GM21381 (cell line): ENCODE data around the gene ATL3.
"Not testable (repeated sequence)": the region's sequence is repeated elsewhere in the genome, so short reads cannot be mapped to it uniquely, and the experiment has no call there.

Experiments used
- ATAC-seq: cut with Tn5 transposase; IDR thresholded peaks from one replicate; pipeline ENCODE4 v1.9.1; 2021; ENCODE audit warnings: mild to moderate bottlenecking, moderate library complexity; ENCODE audit not compliant: unreplicated experiment

The ATL3 gene

DNA sequence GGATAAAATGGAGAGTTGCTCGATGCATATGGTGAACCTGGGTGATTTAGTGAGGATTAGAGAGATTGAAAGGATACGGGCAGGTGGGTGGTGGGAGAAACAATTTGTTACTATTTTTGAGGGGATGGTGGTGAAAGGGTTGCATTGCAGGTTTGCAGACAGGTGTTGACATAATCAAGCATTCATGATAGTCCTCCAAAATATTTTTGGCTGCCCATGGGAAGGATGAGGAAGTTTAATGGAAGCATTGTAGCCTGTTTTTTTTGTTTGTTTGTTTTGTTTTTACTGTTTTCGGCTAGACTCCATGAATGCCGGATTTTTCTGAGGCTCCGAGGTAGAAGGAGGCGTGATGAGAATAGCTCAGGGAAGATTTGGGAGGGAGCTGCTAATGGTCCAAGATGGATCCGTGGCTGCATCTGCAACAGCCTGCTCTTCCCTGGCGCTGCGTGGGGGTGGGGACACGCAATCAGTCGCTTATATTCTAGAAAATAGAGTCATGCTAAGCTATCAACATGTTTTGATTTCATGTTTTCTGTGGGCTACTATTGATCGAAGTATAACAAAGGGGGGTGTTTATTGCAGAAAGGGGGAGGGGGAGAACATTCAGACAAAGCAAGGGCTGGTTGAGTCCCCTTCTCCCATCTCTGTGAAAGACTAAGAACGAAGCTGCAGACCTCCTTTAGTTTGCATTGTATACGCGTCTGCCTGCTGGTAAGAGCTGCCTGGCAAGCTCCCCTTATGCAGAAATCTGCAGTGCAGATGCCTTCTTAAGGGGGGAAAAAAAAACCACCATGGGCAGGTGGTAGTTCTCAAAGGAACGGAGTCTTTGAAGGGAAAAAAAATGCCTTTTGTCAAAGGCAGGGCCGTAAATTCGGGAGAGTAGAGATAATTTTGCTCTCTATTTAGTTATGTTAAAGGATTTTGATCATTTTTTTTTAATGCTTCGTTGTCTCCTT lies 11.2 kb upstream of the ATL3 start:
- no peak for ATAC-seq

DNA sequence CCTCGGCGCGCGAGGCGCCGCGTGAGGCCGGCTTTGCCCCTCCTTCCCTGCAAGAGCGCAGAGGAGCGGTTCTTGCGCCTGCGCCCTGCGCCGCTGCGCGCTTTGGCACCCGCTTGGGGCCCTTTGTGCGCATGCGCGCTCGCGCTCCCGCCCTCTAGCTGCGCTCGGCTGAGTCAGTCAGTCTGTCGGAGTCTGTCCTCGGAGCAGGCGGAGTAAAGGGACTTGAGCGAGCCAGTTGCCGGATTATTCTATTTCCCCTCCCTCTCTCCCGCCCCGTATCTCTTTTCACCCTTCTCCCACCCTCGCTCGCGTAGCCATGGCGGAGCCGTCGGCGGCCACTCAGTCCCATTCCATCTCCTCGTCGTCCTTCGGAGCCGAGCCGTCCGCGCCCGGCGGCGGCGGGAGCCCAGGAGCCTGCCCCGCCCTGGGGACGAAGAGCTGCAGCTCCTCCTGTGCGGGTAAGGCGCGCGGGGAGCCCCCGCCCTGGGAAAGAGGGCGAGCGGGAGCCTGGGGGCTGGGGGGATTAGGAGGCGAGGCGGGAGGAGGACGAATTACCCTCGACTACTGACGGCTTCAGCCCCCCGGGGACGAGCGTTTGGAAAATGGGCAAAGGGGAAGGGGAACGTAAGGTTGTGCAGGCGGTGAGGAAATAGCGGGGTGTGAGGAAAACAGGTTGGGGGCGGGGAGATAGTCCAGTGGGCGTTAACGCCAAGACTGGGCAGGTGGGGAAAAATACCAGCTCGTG lies 10.3 kb upstream of the ATL3 start, which contains the start of gene RTN3:
RTN3 (plus strand) TSS at position 180 of the 745 bp plus-strand sequence; CDS start at position 317, 137 bp downstream.
- peak; percentile 89 for ATAC-seq

DNA sequence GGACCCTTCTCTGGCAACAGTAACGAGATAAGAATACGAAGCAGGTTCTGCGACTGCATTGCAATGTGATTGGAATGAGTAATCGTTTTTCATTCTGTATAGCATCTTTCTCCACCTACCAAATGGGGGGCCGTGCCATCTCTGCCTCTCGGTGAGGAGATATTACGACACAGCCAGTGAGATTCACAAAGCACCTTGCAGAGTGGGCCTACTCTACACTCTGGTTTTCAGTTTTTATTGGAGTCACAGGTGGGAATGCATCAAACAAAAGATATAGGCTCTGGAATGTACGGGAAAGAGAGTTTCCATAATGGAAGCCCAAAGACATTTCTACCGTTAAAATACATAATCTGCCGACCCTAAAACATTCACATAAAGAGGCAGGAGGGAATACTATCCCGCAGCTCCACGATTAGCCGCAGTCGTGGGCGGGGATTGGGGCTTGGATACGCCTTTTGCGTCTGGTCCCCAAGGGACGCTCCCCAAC lies 9.7 kb upstream of the ATL3 start:
- ATAC-seq = no peak

DNA sequence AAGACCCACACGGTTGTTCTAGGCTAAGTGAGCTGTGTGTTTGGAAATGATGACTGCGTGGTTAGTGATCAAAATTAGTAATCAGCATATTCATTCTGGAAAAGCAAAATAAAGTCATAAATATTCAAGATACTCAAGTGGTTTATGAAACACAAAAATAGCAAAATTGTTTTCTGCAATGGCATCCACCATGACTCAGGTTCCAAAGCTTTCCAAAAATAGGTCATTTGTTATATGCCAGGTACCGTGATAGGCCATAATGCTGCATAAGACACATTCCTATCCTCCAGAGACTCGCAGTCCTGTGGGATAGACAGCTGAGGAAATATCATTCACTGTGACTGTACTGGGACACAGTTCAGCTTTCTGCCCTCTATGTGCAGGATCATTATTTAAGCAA lies 2.4 kb upstream of the ATL3 start:
- no peak for ATAC-seq

DNA sequence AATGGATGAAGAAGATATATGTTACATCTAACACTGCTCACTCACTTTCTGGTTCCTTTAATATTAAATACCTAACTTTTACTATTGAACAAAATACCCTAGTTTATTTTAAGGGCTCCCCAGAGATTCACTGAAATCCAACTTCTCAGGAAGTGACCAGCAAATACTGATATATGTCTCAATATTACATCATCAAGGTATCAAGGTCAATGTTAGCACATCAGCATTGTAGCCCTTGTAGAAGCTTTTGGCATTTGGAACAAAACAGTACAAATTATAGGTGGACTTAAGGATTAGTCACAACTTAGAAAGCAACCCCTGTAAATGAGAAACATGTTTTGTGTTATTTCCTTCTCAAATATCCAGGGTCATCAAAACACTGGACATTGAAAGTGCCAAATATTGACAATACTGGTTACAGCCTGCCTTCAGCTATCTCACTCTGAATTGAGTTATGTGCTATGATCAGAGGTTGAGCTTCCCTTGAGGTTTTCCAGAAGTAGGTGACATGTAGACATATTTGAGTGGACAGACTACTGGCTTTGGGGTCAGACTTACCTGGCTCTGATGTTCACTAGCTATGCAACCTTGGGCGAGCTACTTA lies 1.9 kb upstream of the ATL3 start:
- ATAC-seq = no peak

DNA sequence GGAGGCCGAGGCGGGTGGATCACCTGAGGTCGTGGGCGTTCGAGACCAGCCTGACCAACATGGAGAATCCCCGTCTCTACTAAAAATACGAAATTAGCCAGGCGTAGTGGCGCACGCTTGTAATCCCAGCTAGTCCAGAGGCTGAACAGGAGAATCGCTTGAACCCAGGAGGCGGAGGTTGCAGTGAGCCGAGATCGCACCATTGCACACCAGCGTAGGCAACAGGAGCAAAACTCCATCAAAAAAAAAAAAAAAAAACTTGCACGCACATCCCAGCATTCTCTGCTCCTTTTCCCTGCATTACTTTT lies 934 bp upstream of the ATL3 start:
- ATAC-seq = no peak

DNA sequence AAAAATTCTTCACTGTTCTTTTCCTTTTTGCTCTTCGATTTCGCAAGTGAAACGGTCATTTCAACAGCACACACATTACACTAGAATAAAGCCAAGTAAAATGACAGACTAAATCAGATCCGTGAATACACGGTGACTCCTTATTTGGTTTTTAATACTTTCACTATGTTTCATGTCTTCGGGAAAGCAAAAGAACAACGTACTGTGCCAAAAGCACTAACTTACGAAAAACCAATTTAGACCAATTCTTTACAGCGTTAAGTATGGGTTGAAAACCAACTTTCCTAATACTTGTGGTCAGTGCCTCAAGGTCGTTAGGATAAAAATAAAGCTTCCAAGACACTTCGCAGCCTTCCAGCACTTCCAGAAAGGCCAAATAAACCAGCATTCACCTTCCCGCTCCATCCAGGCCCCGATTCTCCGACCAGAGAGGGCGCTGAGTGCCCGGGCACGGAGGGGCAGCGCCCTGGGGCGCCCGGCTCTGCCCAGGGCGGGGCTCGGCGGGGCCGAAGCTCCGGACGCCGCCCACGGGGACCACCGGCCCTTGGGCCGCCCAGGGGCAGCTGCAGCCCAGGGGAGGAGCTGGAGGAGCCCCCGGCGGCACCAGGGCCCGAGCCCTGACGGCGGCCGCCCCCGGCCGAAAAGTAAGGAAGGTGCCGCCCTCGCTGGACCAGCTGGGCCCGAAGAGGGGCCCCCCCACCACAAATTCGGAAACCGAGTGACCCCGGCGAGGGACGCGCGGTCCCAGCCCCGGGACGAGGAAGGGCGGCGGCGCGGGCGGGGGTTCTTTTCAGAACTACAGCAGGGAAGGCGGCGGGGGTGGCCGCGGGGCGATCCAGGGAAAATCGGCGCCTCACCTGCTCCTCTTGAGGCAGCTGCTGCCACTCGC lies 499 bp downstream of the ATL3 start:
- peak; percentile 34 for ATAC-seq

DNA sequence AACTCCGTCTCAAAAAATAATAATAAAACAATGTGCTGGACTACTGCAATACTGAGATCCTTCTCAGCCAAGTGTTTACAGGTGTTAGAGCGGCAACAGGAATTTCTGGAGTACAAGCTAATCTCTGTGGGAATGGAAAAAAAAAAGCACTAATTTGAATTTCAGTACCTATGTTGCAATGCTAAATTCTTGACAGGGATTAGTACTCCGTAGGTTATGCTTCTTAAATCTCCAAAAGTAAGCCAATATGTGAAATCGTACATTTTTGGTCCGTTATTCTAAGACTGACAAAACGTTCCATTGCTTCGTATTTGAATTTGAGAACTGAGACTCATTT lies 1.1 kb downstream of the ATL3 start:
- no peak for ATAC-seq

DNA sequence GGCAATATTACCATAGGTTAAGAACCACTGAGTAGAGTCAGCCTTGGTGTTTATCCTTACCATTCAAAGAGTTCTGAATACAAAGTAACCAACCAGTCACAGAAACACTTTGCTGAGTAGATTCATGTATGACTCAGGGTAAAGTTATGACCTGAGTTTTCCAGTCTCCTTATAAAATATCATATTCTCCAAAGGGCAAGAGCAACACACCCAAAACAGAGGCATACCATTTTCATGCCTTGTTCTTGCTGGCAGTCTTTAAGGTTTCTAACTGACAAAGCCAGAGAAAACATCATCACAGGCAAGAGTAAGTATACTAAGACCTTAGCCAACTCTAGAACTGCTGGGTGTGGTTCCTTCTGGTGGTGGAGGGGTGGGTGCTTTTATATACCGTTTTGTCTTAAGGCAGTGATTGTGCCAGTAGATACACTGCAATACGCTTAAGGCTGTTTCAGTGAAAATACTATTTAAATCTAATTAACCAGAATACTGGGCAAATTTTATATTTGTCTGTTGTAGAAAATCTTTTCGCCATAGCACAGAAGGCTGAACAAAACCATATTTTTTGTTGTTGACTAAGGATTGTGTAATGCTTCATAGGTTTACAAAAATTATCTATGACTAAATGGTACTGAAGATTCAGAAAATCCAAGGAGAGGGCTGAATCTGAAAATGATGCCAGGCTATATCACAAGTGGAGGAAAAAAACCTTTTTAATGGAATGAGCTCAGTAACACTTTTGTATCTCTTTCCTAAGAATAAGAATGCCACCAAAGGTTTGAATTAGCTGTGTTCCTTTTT lies 3.0 kb downstream of the ATL3 start:
- no peak for ATAC-seq

DNA sequence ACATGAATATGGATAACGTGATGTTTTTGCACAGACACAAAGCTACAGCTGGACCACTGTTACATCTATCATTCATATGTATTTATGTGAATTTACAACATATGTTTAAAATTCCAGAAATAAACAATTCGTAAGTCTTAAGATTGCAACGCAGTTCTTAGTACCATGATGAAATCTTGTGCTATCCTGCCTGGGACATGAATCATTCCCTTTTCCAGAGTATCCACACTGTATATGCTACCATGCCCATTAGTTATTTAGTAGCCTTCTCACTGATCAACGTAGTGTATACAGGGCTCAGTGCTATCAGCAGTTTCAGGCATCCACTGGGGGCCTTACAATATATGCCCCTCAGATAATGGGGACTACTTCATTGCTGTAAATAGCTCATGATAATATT lies 4.3 kb downstream of the ATL3 start:
- no peak for ATAC-seq

DNA sequence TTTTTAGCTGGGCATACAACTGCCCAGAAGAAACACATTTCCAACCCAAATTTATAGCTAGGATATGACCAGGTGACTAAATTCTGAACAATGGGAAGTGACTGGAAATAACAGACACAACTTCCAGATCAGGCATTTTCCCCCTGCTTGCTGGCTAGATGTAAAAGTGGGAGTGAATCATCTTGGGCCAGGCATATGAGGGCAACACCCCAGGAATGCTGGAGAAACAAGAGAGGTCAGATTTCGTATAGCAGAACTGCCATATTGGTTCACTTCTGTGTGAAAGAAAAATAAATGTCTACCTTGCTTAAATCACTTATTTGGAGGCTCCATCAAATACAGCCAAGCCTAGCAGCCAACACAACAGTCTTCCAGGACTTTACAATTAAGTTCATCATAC lies 7.4 kb downstream of the ATL3 start:
- ATAC-seq = no peak

DNA sequence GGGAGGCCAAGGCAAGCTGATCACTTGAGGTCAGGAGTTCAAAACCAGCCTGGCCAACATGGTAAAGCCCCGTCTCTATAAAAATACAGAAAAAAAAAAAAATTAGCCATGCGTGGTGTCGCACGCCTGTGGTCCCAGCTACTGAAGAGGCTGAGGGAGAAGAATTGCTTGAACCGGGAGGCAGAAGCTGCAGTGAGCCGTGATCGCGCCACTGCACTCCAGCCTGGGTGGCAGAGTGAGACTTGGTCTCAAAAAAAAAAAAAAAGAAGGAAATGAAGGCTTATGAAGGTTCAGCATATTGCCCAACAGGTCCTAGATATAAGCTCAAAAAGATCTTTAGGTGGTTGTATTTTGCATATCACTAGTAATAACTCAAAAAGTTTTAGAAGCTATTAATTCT lies 10.2 kb downstream of the ATL3 start:
- ATAC-seq = no peak

DNA sequence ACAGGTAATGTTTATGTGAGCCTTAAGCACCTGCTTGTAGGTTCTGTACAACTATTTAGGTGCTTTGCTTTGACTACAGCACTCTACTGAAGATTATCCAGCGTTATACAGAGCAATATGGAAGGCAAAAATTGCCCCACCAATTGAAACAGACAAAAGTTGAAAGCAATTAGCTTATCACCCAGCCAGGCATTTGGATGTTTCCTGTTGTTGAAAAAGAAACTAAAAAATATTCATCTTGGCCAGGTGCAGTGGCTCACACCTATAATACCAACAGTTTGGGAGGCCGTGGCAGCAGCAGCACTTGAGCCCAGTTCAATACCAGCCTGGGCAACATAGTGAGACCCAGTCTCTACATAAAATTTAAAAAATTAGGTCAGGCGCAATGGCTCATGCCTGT lies 18.5 kb downstream of the ATL3 start:
- no peak for ATAC-seq

DNA sequence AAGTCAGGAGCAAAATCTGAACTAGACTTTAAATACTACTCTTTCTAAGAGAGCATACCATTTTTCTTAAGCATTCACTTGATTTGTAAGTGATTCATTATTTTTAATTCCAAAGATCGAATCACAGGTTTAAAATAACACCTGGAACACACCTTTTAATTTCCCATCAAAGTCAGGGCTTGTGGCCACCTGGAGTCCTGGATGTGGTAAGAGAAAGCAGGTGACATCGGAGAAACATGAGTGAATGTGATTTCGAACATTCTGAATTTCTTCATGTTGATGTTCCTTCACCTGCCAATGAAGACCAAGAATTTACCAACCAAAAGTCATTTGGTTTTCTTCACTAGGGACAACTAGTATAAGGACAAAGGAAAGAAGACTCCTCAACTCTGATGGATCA lies 28.0 kb downstream of the ATL3 start:
- no peak for ATAC-seq

DNA sequence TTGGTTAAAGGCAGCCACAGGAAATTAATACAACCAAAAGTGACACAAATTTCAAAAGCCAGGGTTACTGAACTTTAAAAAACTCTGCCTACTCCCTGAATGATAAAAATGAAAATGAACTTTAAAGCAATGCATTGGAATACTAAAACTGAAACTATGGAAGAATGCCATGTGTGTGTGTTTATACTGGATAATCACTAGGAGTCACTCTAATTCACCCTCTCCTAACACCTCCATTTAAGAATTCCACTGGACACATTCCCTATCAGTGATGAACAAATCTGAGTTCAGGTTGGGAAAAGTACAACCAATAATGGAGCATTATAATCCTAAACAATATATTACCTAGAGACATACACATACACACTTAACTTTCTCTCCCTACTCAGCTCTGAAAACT lies 29.4 kb downstream of the ATL3 start:
- no peak for ATAC-seq

DNA sequence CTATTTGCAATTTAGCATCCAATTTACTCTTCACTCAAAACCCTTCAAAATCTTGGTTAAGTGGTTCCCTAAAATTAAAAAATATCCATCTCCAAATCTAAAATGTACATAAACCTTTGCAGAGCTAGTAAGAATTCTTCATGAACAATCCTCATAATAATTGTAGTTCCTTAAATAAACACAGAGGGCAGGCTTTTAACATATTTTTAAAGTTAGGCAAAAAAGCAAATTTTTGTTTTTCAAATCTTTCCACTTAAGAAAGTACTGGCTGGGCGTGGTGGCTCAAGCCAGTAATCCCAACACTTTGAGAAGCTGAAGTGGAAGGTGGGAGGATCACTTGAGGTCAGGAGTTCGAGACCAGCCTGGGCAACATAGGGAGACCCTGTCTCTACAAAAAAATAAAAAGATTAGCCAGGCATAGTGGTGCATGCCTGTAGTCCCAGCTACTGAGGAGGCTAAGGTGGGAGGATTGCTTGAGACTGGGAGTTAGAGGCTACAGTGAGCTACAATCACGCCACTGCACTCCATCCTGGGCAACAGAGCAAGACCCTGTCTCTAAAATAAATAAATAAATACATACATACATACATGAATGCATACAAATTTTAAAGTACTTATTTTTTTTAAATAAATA lies 31.9 kb downstream of the ATL3 start:
- ATAC-seq = no peak

DNA sequence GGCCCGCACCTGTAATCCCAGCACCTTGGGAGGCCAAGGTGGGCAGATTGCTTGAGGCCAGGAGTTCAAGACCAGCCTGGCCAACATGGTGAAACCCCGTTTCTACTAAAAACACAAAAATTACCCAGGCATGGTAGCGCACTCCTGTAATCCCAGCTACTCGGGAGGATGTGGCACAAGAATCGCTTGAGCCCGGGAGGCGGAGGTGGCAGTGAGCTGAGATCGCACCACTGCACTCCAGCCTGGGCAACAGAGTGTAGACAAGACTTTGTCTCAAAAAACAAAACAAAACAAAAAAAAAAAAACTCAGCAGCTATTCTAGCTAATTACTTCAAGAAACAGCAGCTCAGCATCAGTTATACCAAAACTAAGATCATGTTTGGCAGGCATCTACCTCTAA lies 32.7 kb downstream of the ATL3 start:
- not testable (repeated sequence) for ATAC-seq

DNA sequence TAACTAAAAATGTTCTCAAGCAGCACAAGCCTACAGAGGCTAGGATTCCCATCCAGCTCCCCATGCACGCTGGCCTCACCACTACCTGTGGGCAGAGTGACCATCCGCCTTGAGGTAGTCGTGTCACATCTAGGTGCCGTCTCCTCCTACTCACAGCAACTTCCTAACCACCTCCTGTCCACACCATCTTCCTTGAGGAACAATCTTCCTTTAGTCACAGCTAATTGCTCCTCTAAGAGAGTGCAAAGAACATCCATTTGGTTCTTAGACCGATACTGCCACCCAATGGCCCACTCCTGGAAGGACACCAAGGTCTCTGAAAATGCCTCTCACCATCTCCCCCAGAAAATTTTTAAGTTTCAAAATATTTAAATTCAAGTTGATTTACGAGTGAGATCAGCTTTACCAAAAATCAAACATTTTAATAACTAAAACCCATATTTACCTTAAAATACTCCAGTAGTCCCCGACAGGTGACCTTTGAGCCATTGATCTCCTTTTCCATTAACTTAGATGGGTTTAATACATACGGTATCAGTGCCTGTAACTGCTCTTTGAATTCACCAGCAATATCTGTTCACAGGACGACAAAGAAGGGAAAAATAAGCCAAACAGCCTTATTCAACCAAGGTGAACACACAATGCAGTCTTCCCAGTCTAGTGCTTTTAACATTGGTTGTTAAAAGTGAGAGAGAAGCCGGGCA lies 35.3 kb downstream of the ATL3 start:
- no peak for ATAC-seq

DNA sequence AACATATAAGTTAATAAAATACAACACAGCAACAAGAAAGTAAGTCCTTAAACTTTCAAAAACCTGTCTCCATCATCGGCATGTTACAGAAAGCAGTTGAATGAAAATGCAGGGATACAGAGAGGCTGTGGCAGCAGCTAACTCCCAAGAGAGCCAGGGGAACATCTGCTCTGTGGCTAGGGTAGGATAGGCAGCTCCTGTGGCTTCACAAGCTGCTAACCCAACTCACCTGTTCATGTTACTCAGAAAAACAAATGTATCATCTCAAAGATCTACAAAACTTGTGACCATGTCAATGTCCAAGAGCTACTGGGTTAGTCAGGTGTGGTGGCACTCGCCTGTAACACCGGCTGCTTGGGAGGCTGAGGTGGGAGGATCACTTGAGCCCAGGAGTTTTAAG lies 41.8 kb downstream of the ATL3 start:
- no peak for ATAC-seq
